ENCODE measurements around the gene PITPNM3.

PITPNM3 gene

DNA sequence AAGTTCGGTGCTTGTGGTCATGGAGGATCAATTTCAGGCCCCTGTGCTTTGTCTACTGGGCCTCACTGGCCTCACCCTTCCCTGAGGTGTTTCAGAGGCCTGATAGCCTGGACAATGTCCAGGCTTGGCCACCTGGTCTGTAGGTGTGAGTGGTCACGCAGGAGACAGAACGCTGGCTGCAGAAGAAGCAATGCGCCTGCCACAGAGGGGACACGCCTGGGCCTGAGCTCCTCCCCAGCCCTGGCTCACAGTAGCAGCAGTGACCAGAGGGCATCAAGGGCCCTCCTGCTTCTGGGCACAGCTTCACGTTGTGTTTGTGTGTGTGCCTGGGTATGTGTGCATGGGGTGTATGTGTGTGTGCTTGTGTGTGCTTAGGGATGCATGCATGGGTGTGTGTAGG is 1.9 kb upstream of the PITPNM3 start:
- FAIRE-seq: no peak
- DNase-seq (ENCODE audit: insufficient read length, low spot score): no peak
- TF ChIP-seq, protein P1, sequence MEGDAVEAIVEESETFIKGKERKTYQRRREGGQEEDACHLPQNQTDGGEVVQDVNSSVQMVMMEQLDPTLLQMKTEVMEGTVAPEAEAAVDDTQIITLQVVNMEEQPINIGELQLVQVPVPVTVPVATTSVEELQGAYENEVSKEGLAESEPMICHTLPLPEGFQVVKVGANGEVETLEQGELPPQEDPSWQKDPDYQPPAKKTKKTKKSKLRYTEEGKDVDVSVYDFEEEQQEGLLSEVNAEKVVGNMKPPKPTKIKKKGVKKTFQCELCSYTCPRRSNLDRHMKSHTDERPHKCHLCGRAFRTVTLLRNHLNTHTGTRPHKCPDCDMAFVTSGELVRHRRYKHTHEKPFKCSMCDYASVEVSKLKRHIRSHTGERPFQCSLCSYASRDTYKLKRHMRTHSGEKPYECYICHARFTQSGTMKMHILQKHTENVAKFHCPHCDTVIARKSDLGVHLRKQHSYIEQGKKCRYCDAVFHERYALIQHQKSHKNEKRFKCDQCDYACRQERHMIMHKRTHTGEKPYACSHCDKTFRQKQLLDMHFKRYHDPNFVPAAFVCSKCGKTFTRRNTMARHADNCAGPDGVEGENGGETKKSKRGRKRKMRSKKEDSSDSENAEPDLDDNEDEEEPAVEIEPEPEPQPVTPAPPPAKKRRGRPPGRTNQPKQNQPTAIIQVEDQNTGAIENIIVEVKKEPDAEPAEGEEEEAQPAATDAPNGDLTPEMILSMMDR (IDR thresholded peaks at IDR 0.05; ENCODE audit: insufficient read depth, missing control alignments): no peak

DNA sequence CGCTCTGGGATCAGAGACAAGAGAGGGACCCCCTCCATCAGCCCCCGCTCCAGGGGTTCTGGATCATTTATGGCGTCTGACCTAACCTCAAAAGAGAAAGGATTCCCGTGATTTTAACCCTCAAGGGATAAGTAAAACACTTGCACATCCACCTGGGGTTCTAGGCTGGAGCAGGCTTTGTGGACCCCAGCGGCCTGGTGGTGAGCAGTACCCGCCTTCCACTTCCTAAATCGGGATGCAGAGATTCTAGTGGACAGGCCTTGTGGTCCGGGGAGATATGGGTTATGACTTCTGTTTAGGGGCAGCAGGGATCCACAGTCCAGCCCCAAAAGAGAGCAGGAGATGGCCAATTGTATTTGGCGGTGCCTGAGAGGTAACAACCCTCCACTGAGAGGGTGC is 684 bp upstream of the PITPNM3 start:
- no peak for FAIRE-seq
- TF ChIP-seq, protein P1 (IDR thresholded peaks at IDR 0.05; ENCODE audit: insufficient read depth, missing control alignments): no peak
- no peak for DNase-seq (ENCODE audit: insufficient read length, low spot score)

- DNase-seq (ENCODE audit: insufficient read length, low spot score) (no peak), FAIRE-seq (no peak)
- TF ChIP-seq, protein P1 (IDR thresholded peaks at IDR 0.05; ENCODE audit: insufficient read depth, missing control alignments): no peak
Observed at GRCh38 chr17:6555331-6556120, 829 bp downstream of the PITPNM3 start.

DNA sequence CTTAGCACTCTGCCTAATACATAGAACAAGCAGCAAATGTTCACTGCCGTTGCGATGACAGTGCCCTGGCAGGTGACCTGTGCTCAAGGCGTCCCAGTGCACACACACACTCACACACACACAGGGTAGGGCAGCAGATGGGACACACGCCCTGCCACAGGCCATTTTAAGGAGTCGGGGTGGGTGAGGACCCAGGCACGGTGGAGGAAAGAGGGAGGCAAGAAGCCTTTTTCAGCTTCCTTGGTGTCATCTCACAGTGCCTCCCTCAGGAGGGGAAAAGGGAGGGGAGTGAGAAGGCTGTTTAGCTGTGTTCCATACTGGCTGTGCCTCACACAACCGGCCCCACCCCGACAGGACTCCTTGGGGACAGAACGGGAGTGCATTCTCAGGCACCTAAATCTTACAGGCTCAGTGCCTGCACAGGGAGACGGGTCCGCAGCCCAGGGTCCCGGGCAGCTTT is 1.5 kb downstream of the PITPNM3 start:
- FAIRE-seq (no peak), DNase-seq (ENCODE audit: insufficient read length, low spot score) (no peak)
- TF ChIP-seq, protein P1 (IDR thresholded peaks at IDR 0.05; ENCODE audit: insufficient read depth, missing control alignments): no peak

GRCh38 chr17:6554342-6554741 is 2.0 kb downstream of the PITPNM3 start:
- FAIRE-seq: no peak
- TF ChIP-seq, protein P1 (IDR thresholded peaks at IDR 0.05; ENCODE audit: insufficient read depth, missing control alignments): no peak
- no peak for DNase-seq (ENCODE audit: insufficient read length, low spot score)

- FAIRE-seq (no peak), DNase-seq (ENCODE audit: insufficient read length, low spot score) (no peak)
- TF ChIP-seq, protein P1 (IDR thresholded peaks at IDR 0.05; ENCODE audit: insufficient read depth, missing control alignments): no peak
Observed at GRCh38 chr17:6551869-6552531, 4.4 kb downstream of the PITPNM3 start.

- FAIRE-seq (no peak), DNase-seq (ENCODE audit: insufficient read length, low spot score) (no peak)
- TF ChIP-seq, protein P1 (IDR thresholded peaks at IDR 0.05; ENCODE audit: insufficient read depth, missing control alignments): no peak
Observed at GRCh38 chr17:6551356-6551755, 5.0 kb downstream of the PITPNM3 start.

All from D721Med (cell line).